Aorta (tissue), 5 donors: ENCODE results near the gene MRM3. TPM values are rescaled to one million over a fixed set of nuclear protein-coding genes. Genes with fewer than 3 reads are reported as not detected.
"Not testable (repeated sequence)": the region's sequence is repeated elsewhere in the genome, so short reads cannot be mapped to it uniquely, and the experiment has no call there.

Experiments
- ATAC-seq: fragments of 200-7000 bp; cut with Tn5 transposase; one replicate; pipeline ENCODE4 v1.9.1; 2022; ENCODE audit warnings: moderate library complexity; ENCODE audit not compliant: low FRiP score
- DNase-seq, 2 donors: peaks; one replicate each; pipeline ENCODE4 v3.0.0-alpha.2; 2020
- H3K27ac ChIP-seq, 2 donors: one replicate each; pipeline ENCODE4 v1.5.1; 2013; ENCODE audit warnings: low read length in 2 of 2, mild to moderate bottlenecking in 2 of 2, moderate library complexity in 2 of 2, control low read depth in 1 of 2, inconsistent platforms in 1 of 2, low read depth in 1 of 2
- H3K27me3 ChIP-seq, 2 donors: one replicate each; pipeline ENCODE4 v1.6.1; 2013; ENCODE audit warnings: control low read depth in 1 of 2, low read length in 1 of 2, mild to moderate bottlenecking in 1 of 2, moderate library complexity in 1 of 2; ENCODE audit not compliant: insufficient read depth in 2 of 2, control insufficient read depth in 1 of 2
- H3K36me3 ChIP-seq, 2 donors: one replicate each; pipeline ENCODE4 v1.6.1; 2013; ENCODE audit warnings: control low read depth in 1 of 2, low read length in 1 of 2, mild to moderate bottlenecking in 1 of 2; ENCODE audit not compliant: insufficient read depth in 2 of 2, control insufficient read depth in 1 of 2
- H3K4me1 ChIP-seq, 2 donors: one replicate each; pipeline ENCODE4 v1.6.1; 2013; ENCODE audit warnings: low read length in 2 of 2, control low read depth in 1 of 2, mild to moderate bottlenecking in 1 of 2, moderate library complexity in 1 of 2; ENCODE audit not compliant: insufficient read depth in 2 of 2, control insufficient read depth in 1 of 2
- H3K4me3 ChIP-seq, 2 donors: one replicate each; pipeline ENCODE4 v1.5.1; 2013; ENCODE audit warnings: low read length in 2 of 2, control low read depth in 1 of 2, mild to moderate bottlenecking in 1 of 2
- H3K9me3 ChIP-seq: one replicate; pipeline ENCODE4 v1.6.1; 2013; ENCODE audit warnings: mild to moderate bottlenecking, low read length; ENCODE audit not compliant: control insufficient read depth
- WGBS, 2 donors: extraction: QIAGEN DNeasy Blood & Tissue Kit; methylation state at CpG; one replicate each; pipeline ENCODE4 v1.1.7; 2013; 5-methylcytosine and 5-hydroxymethylcytosine counted together
- intact Hi-C, 2 donors: fragments of 100-400 bp; cut with DNase I; formaldehyde crosslinking; loops; one replicate each; pipeline versions ENCODE4 v1.14.2 to v1.15.0; 2022
- polyA plus RNA-seq, 2 donors: library from polyadenylated mRNA; stranded (reverse); fragments of 200-250 nt; gene quantifications; one replicate each; pipeline ENCODE4 v1.2.3, GENCODE V29; 2013
- total RNA-seq, 2 donors: library from RNA; stranded (reverse); fragmentation: NEBNext Ultra II Directional; extraction: Animal tissue kit (Norgen Biotek cat#: 25700); gene quantifications; one replicate each; pipeline ENCODE4 v1.2.1, GENCODE V29; 2021
- donor health status: healthy with polysubstance abuse.
- donor health status: Bipolar disorder and iron deficiency.
- donor health status: DM: no; HTN: no; CAD: no.
- donor health status: DM: no; HTN: no; CAD: no.
- donor health status: DM: yes; HTN: yes; CAD: no.

Gene MRM3
- total and polyA plus RNA-seq, 4 donors: 7.8 to 8.9 (median 7.9) TPM

- Histone ChIP-seq H3K9me3 (no peaks in the 10 kb centered on the region), H3K4me1 (no peaks in the 10 kb centered on the region), H3K36me3 (peaks cover 0 to 3% of the 10 kb centered on the region in 2 donors), H3K4me3 (no peak overlapping the region), H3K27me3 (no peaks in the 10 kb centered on the region), H3K27ac (no peak overlapping the region)
- DNase-seq (peak in 1 of 2 donors; percentile 20), ATAC-seq (no peak)
- 79 to 83% methylated on average over 14 of the region's 14 CpGs for WGBS, 2 donors
- intact Hi-C loops: no loop called here
Measured at GRCh38 chr17:789160-789840, 7.1 kb downstream of the MRM3 start.

GRCh38 chr17:789931-790873, 8.0 kb downstream of the MRM3 start:
- DNase-seq: peak; percentile 74 to 84
- not testable (repeated sequence) for H3K27ac ChIP-seq, H3K27me3 ChIP-seq, H3K9me3 ChIP-seq, ATAC-seq, H3K4me1 ChIP-seq, H3K4me3 ChIP-seq, H3K36me3 ChIP-seq
- 36 to 39% methylated on average over 27 to 38 of the region's 38 CpGs for WGBS, 2 donors
- intact Hi-C loops: loop anchor here in 1 of 2 donors (5.0 kb wide), 1 partner anchor 267 kb away; no protein-coding TSS in a partner anchor

GRCh38 chr17:790874-791247, 8.7 kb downstream of the MRM3 start:
- not testable (repeated sequence) for ATAC-seq

GRCh38 chr17:791829-792228, 9.7 kb downstream of the MRM3 start:
- 80 to 85% methylated on average over 19 of the region's 19 CpGs for WGBS, 2 donors
- H3K9me3 ChIP-seq: no peaks in the 10 kb centered on the region
- no peak overlapping the region for H3K4me3 ChIP-seq
- H3K27ac ChIP-seq: no peak overlapping the region
- peaks cover 0 to 3% of the 10 kb centered on the region in 2 donors for H3K36me3 ChIP-seq
- intact Hi-C loops: loop anchor here in 1 of 2 donors (5.0 kb wide), 1 partner anchor 265 kb away; no protein-coding TSS in a partner anchor
- DNase-seq (peak in 1 of 2 donors; percentile 72), ATAC-seq (no peak)
- H3K27me3 ChIP-seq: no peaks in the 10 kb centered on the region
- no peaks in the 10 kb centered on the region for H3K4me1 ChIP-seq

More at GRCh38 chr17:790874-791247, 8.7 kb downstream of the MRM3 start:
- H3K4me3 ChIP-seq, H3K4me1 ChIP-seq, H3K27me3 ChIP-seq, H3K36me3 ChIP-seq, H3K27ac ChIP-seq, H3K9me3 ChIP-seq: not testable (repeated sequence)
- DNase-seq: peak in 1 of 2 donors; percentile 73
- 28 to 39% methylated on average over 8 to 11 of the region's 12 CpGs for WGBS, 2 donors
- intact Hi-C loops: loop anchor here in 1 of 2 donors (5.0 kb wide), 1 partner anchor 266 kb away; no protein-coding TSS in a partner anchor

- Histone ChIP-seq H3K27ac (no peak overlapping the region), H3K27me3 (no peaks in the 10 kb centered on the region), H3K36me3 (peaks cover 0 to 3% of the 10 kb centered on the region in 2 donors), H3K4me1 (no peaks in the 10 kb centered on the region), H3K4me3 (no peak overlapping the region), H3K9me3 (no peaks in the 10 kb centered on the region)
- intact Hi-C loops: loop anchor here in 1 of 2 donors (5.0 kb wide), 1 partner anchor 265 kb away; no protein-coding TSS in a partner anchor
- ATAC-seq: no peak
- peak in 1 of 2 donors; percentile 26 for DNase-seq
- WGBS, 2 donors: 69 to 72% methylated on average over 9 of the region's 9 CpGs
Measured at GRCh38 chr17:792277-792676, 10.1 kb downstream of the MRM3 start.

GRCh38 chr17:794876-795275, 12.7 kb downstream of the MRM3 start:
- DNase-seq (peak; percentile 88 to 94), ATAC-seq (peak; percentile 90)
- 2% methylated on average over 18 of the region's 18 CpGs for WGBS, 2 donors
- Histone ChIP-seq H3K9me3 (no peaks in the 10 kb centered on the region), H3K4me3 (peak overlapping the region; percentile 5 to 8), H3K27me3 (no peaks in the 10 kb centered on the region), H3K36me3 (no peaks in the 10 kb centered on the region), H3K27ac (no peak overlapping the region), H3K4me1 (no peaks in the 10 kb centered on the region)
- intact Hi-C loops: loop anchor here (1.0 to 5.0 kb wide), 2 partner anchors 186 to 262 kb away; no protein-coding TSS in a partner anchor

- Histone ChIP-seq H3K4me3 (peak overlapping the region; percentile 5 to 8), H3K27ac (no peak overlapping the region), H3K4me1 (no peaks in the 10 kb centered on the region), H3K27me3 (no peaks in the 10 kb centered on the region), H3K9me3 (no peaks in the 10 kb centered on the region), H3K36me3 (no peaks in the 10 kb centered on the region)
- ATAC-seq (peak; percentile 15), DNase-seq (peak in 1 of 2 donors; percentile 70)
- intact Hi-C loops: loop anchor here (1.0 to 5.0 kb wide), 2 partner anchors 186 to 262 kb away; no protein-coding TSS in a partner anchor
- 16 to 19% methylated on average over 14 of the region's 14 CpGs for WGBS, 2 donors
Measured at GRCh38 chr17:795276-795675, 13.1 kb downstream of the MRM3 start.

GRCh38 chr17:795721-796120, 13.6 kb downstream of the MRM3 start:
- ATAC-seq (no peak), DNase-seq (peak in 1 of 2 donors; percentile 30)
- H3K4me3 ChIP-seq: no peak overlapping the region
- H3K27me3 ChIP-seq: no peaks in the 10 kb centered on the region
- H3K27ac ChIP-seq: no peak overlapping the region
- WGBS, 2 donors: 60 to 72% methylated on average over 9 of the region's 9 CpGs
- H3K9me3 ChIP-seq: no peaks in the 10 kb centered on the region
- intact Hi-C loops: loop anchor here (1.0 to 5.0 kb wide), 2 partner anchors 186 to 262 kb away; no protein-coding TSS in a partner anchor
- no peaks in the 10 kb centered on the region for H3K36me3 ChIP-seq
- no peaks in the 10 kb centered on the region for H3K4me1 ChIP-seq
